HG03103 (cell line): ENCODE measurements around the gene ENPP7.
"Not testable (repeated sequence)": the region's sequence is repeated elsewhere in the genome, so short reads cannot be mapped to it uniquely, and the experiment has no call there.

Source experiments
- ATAC-seq: cut with Tn5 transposase; IDR thresholded peaks from one replicate; pipeline ENCODE4 v1.9.1; 2021; ENCODE audit warnings: low read depth; ENCODE audit not compliant: unreplicated experiment

ENPP7 gene

DNA sequence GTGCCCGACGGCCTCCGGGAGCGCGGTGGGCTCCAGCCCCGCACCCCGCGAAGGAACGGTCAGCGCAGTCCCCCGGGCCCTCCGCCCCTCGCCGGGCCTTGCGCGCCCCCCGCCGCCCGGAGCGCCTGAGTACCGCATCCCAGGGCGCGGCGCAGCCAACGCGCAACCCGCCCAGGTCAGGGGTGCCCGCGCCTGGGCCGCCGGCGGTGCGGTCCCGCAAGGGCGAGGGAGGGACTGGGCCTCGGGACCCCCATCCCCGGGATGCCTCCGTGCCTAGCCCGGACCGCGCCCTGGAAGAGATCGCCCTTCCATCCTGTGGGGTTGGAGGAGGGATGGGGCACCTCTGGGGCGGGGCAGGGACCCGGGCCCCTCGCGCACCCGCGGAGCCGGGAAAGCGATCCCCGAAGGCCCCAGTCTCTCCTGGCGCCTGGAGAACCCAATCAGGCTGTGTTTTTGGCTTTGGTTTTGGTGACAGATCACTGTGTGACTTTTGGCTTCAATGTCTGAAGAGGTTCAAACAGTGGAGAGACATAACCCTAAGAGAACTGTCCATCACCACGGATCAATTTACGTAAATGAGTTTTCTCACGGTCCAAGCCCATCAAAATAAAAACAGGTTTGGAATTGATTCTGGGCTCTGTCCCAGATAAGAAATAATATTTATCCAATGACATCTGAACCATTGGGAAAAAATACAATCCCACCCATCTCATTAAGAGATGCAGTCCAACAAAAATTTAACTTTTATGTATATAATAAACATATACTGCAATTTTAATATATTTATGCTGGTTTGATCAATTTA, 17.8 kb downstream of the ENPP7 start:
- no peak for ATAC-seq

- ATAC-seq, result no peak
Measured at GRCh38 chr17:79749156-79749815, 18.5 kb downstream of the ENPP7 start.

DNA sequence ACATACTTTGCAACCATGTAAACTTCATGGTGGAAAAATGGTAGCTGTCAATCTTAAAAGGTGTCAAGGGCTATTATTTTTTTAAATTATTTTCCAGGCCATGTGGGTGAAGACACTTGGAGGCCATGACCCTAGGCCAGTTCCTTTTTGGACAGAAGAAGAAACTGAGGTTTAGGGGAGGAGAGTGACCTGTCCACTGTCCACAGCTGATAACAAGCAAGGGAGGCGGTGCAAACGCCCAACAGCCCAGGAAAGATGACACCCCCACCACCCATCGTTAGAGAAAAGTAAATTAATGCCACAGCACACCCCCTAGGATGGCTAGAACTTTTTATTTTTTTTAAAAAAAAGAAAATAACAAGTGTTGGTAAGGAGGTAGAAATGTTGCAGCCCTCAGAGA, 19.2 kb downstream of the ENPP7 start:
- ATAC-seq, result no peak

GRCh38 chr17:79750650-79751545, 20.2 kb downstream of the ENPP7 start:
- no peak for ATAC-seq

DNA sequence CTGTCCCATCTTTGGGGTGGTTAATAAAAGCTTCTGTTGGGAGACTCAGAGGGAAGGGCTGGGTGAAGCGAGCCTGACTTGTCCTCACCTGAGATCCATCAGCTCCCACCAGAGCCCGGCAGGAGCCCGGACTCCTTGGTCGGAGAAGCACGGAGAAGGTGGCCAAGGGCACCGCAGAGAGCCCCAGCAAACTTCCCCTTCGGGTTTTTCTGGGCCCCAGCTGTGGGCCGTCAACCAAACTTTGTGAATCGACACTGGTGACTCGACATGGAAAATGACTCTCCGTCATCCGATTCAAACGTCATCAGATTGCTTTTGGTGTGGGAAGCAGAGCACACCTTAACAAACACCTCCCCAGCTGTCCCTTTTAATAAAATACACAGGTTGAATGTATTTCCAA, 21.4 kb downstream of the ENPP7 start:
- no peak for ATAC-seq

DNA sequence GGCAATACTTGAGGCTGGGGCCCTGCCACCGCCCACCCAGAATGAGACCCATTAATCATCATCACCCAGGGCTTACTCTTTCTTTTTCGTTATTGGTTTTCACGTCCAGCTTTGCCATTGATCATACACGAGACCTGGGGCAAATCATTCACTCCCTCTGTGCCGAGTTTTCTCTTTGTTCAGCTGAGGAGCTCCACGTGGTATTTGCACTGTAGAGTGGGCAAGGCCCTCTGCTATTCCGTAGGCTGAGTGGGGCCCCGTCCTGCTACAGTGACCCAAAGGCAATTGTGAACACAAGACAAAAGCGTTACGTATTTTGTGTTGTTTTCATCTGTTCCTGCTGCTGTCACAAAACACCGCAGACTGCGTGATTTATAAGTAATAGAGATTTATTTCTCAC, 23.6 kb downstream of the ENPP7 start:
- no peak for ATAC-seq

GRCh38 chr17:79754903-79755302, 24.2 kb downstream of the ENPP7 start:
- not testable (repeated sequence) for ATAC-seq

- no peak for ATAC-seq
Measured at GRCh38 chr17:79755591-79755990, 24.8 kb downstream of the ENPP7 start.

- no peak for ATAC-seq
Measured at GRCh38 chr17:79757140-79757745, 26.5 kb downstream of the ENPP7 start.

GRCh38 chr17:79758271-79758670, 27.5 kb downstream of the ENPP7 start:
- ATAC-seq, result no peak

DNA sequence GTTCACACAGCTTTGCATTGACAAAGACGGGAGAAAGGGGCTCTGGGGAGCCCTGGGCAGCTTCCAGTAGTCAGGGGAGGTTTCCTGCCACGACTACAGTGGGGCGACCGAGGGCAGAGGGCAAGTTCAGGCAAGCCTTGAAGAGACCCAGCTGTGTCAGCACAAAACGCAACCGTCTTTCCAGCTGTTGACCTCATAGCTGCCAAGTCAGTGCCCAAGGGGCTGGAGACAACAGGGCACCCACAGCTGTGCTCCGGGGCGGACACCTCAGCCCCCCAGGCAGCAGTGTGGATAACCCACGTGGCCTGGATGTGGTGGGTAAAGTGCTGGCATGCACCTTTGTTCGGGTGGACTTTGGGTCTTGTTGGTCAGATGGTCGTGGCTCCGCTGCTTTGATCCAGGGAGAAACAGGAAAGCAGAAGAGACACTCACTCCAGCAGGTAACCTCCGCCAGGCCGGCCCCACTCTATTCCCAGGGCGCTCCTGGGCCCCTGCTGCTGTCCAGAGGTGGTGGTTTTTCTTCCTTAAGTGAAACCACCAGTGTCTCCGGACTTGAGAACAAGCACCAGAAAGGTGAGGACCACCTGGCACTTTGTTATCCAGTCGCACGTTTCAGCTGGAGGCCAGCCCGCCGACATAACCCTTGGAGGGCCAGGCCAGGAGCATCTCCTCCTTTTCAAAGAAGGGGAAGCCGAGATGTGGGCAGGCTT, 29.6 kb downstream of the ENPP7 start:
- no peak for ATAC-seq

GRCh38 chr17:79761894-79762589, 31.3 kb downstream of the ENPP7 start:
- ATAC-seq, result no peak

GRCh38 chr17:79765708-79766107, 35.0 kb downstream of the ENPP7 start:
- ATAC-seq, result no peak

DNA sequence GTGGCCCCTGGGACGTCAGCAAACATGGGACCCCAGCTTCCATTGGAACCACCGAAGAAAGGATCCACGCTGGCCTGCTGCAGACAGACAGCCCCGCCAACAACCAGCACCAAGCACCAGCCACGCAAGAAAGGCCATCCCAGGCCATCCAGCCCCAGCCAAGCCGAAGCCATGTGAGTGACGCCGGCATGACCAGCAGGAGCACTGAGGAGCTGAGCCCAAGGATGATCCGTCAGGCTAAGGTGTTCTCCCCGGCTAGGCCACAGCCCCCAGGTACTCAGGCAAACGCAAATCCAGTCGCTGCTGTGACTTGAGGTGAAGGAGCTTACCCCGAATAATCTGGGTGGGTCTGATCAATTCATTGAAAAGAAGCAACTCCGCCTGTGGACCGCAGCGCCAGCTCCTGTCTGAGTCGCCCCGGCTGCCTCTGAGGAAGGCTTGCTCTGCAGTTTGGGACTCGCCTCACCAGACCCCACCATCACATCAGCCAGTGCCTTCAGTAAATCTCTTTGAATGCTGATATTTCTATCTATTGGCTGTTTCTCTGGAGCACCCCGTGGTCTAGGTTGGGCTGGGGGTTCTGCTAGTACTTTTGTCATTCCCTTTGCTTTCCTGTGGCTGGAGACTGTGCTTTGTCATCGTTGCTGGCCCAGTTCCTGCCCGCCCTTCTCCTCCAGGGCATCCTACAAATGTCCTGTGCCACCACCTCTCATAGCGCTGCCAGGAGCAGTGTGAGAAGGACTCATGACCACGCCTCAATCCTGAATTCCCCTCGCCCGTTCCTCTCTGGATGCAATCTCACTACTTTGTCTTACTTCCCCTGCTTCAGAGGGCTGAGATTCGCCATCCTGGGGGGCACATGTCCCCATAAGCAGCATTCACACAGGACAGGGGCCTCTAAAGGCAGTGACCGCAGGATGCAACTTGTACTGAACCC, 39.1 kb downstream of the ENPP7 start:
- no peak for ATAC-seq

GRCh38 chr17:79771276-79771675, 40.5 kb downstream of the ENPP7 start:
- no peak for ATAC-seq

DNA sequence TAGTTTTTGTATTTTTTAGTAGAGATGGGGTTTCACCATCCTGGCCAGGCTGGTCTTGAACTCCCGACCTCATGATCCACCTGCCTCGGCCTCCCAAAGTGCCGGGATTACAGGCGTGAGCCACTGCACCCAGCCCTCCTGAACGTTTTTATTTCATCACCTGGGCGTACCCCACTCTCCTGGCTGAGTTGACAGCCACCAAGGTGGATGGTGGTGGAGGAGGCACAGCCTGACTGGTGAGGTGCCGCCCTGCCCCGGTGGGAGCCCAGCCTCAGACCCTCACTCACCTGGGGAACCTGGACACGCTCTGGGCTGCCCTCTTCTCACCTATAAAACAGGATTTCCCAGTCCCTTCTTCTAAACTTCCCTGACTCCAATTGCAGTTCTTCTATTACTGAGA, 42.0 kb downstream of the ENPP7 start:
- ATAC-seq, result not testable (repeated sequence)

DNA sequence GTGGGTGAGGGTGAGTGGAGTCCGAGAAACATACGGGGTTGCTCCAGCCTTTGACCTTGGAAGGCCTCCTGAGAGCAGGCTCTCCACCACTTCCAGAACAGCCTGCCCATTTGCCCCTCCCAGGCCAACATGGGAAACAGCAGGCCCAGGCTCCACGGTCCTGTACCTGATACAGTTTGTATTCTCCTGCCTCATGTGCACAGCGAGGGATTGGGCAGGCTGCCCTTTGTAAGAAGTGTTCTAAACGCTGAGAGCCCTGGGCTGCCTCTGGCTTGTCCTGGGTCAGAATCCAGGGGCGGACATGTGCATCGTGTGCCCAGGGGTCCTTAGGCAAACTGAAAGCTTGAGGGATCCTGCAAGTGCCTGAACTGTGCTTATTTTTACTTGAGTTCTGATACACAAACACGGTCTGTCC, 43.8 kb downstream of the ENPP7 start:
- ATAC-seq, result no peak

DNA sequence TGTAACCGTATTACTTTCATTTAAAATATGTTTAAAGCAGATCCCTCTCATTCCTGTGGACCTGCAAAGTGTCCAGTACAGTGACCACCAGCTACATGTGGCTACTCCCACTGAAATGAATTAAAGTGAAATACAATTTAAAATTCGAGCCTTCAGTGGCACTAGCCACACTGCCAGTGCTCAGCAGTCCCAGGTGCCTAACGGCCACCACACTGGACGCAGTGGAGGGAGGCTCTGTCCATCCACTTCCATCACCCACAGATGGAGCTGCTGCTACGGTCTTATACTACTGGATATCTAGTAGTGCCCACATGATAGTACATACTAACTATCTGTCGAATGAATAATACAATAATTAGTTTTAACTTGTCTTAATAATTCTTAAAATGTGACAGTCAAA, 44.9 kb downstream of the ENPP7 start:
- ATAC-seq, result no peak
